ENCODE data around the gene MRPS14. TPM values are rescaled to one million over a fixed set of nuclear protein-coding genes. Genes with fewer than 3 reads are reported as not detected.
"Not testable (repeated sequence)": the region's sequence is repeated elsewhere in the genome, so short reads cannot be mapped to it uniquely, and the experiment has no call there.

The MRPS14 gene
- 10 to 100 TPM; 22.2 to 37.8 (median 32.5) TPM for total RNA-seq

GRCh38 chr1:175023043-175023921 is at the start of gene MRPS14:
Gene MRPS14, minus strand, starts transcription at chr1:175023425. Its CDS starts 17 bp downstream, at chr1:175023408.
- peak within 1 kb of the TSS; percentile 82 to 90 for H3K27ac ChIP-seq
- in situ Hi-C loops (cut with MboI; ENCODE audit: low pct_unique_long_range_greater_than_20kb in 2 of 9, low sequenced_read_pairs in 9 of 9, unreplicated experiment in 9 of 9) = no loop called here
- H3K4me1 ChIP-seq (replicated peaks in 1 of 2) = peaks cover 7 to 8% of the 10 kb centered on the region in 2 donors
- 3 to 48% (median 7%) methylated on average over 3 to 33 of the region's 42 CpGs; no CpG with 5 or more reads in 1 of the 10 experiments for WGBS, 10 experiments
- H3K4me3 ChIP-seq = peak within 1 kb of the TSS; percentile 75 to 91 (median 89)
- peak; percentile 90 to 98 (median 96) for ATAC-seq (replicated peaks in 6 of 8)

- WGBS, 10 experiments = 0 to 67% (median 34%) methylated on average over 1 to 10 of the region's 10 CpGs; no CpG with 5 or more reads in 1 of the 10 experiments
- in situ Hi-C loops (cut with MboI; ENCODE audit: low pct_unique_long_range_greater_than_20kb in 2 of 9, low sequenced_read_pairs in 9 of 9, unreplicated experiment in 9 of 9) = no loop called here
- Histone ChIP-seq H3K4me1 (replicated peaks in 1 of 2) (peaks cover 19 to 20% of the 10 kb centered on the region in 2 donors), H3K4me3 (no peak overlapping the region), H3K27ac (peak overlapping the region; percentile 51 to 76)
- ATAC-seq (replicated peaks in 6 of 8) = peak; percentile 95 to 99 (median 98)
These were observed 49.1 kb upstream of the MRPS14 start for GRCh38 chr1:175072099-175072951.

GRCh38 chr1:175071276-175071943 is 48.2 kb upstream of the MRPS14 start:
- Histone ChIP-seq H3K4me1 (replicated peaks in 1 of 2) (peaks cover 19 to 20% of the 10 kb centered on the region in 2 donors), H3K27ac (peak overlapping the region; percentile 51 to 76), H3K4me3 (no peak overlapping the region)
- ATAC-seq (replicated peaks in 6 of 8) = no peak
- in situ Hi-C loops (cut with MboI; ENCODE audit: low pct_unique_long_range_greater_than_20kb in 2 of 9, low sequenced_read_pairs in 9 of 9, unreplicated experiment in 9 of 9) = no loop called here
- 46 to 100% (median 96%) methylated on average over 1 to 3 of the region's 3 CpGs; no CpG with 5 or more reads in 3 of the 10 experiments for WGBS, 10 experiments

- H3K4me1 ChIP-seq (replicated peaks in 1 of 2) = peaks cover 19 to 20% of the 10 kb centered on the region in 2 donors
- no peak for ATAC-seq (replicated peaks in 6 of 8)
- H3K27ac ChIP-seq = no peak overlapping the region
- no peak overlapping the region for H3K4me3 ChIP-seq
- in situ Hi-C loops (cut with MboI; ENCODE audit: low pct_unique_long_range_greater_than_20kb in 2 of 9, low sequenced_read_pairs in 9 of 9, unreplicated experiment in 9 of 9) = no loop called here
These were observed 47.6 kb upstream of the MRPS14 start for GRCh38 chr1:175070818-175071217.

- H3K27ac ChIP-seq = no peak within 1 kb of the TSS
- in situ Hi-C loops (cut with MboI; ENCODE audit: low pct_unique_long_range_greater_than_20kb in 2 of 9, low sequenced_read_pairs in 9 of 9, unreplicated experiment in 9 of 9) = no loop called here
- no peak within 1 kb of the TSS for H3K4me3 ChIP-seq
- 0 to 84% (median 60%) methylated on average over 1 to 9 of the region's 9 CpGs; no CpG with 5 or more reads in 1 of the 10 experiments for WGBS, 10 experiments
- H3K4me1 ChIP-seq (replicated peaks in 1 of 2) = peaks cover 13 to 15% of the 10 kb centered on the region in 2 donors
- ATAC-seq (replicated peaks in 6 of 8) = no peak
These were observed 44.3 kb upstream of the MRPS14 start, which contains the start of gene TNN for GRCh38 chr1:175067362-175068106. Gene TNN, plus strand, starts transcription at chr1:175067833. Its CDS starts 9,586 bp downstream, at chr1:175077419.

GRCh38 chr1:175062858-175063257 is 39.6 kb upstream of the MRPS14 start:
- in situ Hi-C loops (cut with MboI; ENCODE audit: low pct_unique_long_range_greater_than_20kb in 2 of 9, low sequenced_read_pairs in 9 of 9, unreplicated experiment in 9 of 9) = no loop called here
- 43 to 80% (median 46%) methylated on average over 1 to 2 of the region's 2 CpGs; no CpG with 5 or more reads in 7 of the 10 experiments for WGBS, 10 experiments
- ATAC-seq (replicated peaks in 6 of 8) = no peak
- Histone ChIP-seq H3K27ac (no peak overlapping the region), H3K4me3 (no peak overlapping the region), H3K4me1 (replicated peaks in 1 of 2) (peaks cover 0 to 2% of the 10 kb centered on the region in 2 donors)

- in situ Hi-C loops (cut with MboI; ENCODE audit: low pct_unique_long_range_greater_than_20kb in 2 of 9, low sequenced_read_pairs in 9 of 9, unreplicated experiment in 9 of 9) = no loop called here
- Histone ChIP-seq H3K4me3 (no peak overlapping the region), H3K27ac (no peak overlapping the region), H3K4me1 (replicated peaks in 1 of 2) (peaks cover 0 to 2% of the 10 kb centered on the region in 2 donors)
- WGBS, 10 experiments = 67 to 100% (median 71%) methylated on average over 1 of the region's 1 CpG; no CpG with 5 or more reads in 7 of the 10 experiments
- no peak for ATAC-seq (replicated peaks in 6 of 8)
These were observed 39.1 kb upstream of the MRPS14 start for GRCh38 chr1:175062339-175062738.

- Histone ChIP-seq H3K4me3 (no peak overlapping the region), H3K4me1 (replicated peaks in 1 of 2) (no peaks in the 10 kb centered on the region), H3K27ac (no peak overlapping the region)
- in situ Hi-C loops (cut with MboI; ENCODE audit: low pct_unique_long_range_greater_than_20kb in 2 of 9, low sequenced_read_pairs in 9 of 9, unreplicated experiment in 9 of 9) = no loop called here
- WGBS, 10 experiments = 0 to 90% (median 83%) methylated on average over 1 to 3 of the region's 3 CpGs; no CpG with 5 or more reads in 2 of the 10 experiments
- ATAC-seq (replicated peaks in 6 of 8) = no peak
These were observed 31.5 kb upstream of the MRPS14 start for GRCh38 chr1:175054736-175055135.

- no peak overlapping the region for H3K4me3 ChIP-seq
- no peak for ATAC-seq (replicated peaks in 6 of 8)
- no peak overlapping the region for H3K27ac ChIP-seq
- in situ Hi-C loops (cut with MboI; ENCODE audit: low pct_unique_long_range_greater_than_20kb in 2 of 9, low sequenced_read_pairs in 9 of 9, unreplicated experiment in 9 of 9) = no loop called here
- no peaks in the 10 kb centered on the region for H3K4me1 ChIP-seq (replicated peaks in 1 of 2)
- 17 to 100% (median 88%) methylated on average over 1 to 2 of the region's 2 CpGs; no CpG with 5 or more reads in 5 of the 10 experiments for WGBS, 10 experiments
These were observed 27.8 kb upstream of the MRPS14 start for GRCh38 chr1:175050992-175051391.

- no peak overlapping the region for H3K27ac ChIP-seq
- no peak for ATAC-seq (replicated peaks in 6 of 8)
- no peaks in the 10 kb centered on the region for H3K4me1 ChIP-seq (replicated peaks in 1 of 2)
- in situ Hi-C loops (cut with MboI; ENCODE audit: low pct_unique_long_range_greater_than_20kb in 2 of 9, low sequenced_read_pairs in 9 of 9, unreplicated experiment in 9 of 9) = loop anchor here in 6 of 9 experiments (10.0 to 25.0 kb wide), 6 partner anchors 92 to 1817 kb away; no protein-coding TSS in a partner anchor
- H3K4me3 ChIP-seq = no peak overlapping the region
- WGBS, 10 experiments = 85 to 98% (median 96%) methylated on average over 11 to 30 of the region's 32 CpGs; no CpG with 5 or more reads in 5 of the 10 experiments
These were observed 22.3 kb upstream of the MRPS14 start for GRCh38 chr1:175045519-175045918.

GRCh38 chr1:175045097-175045496 is 21.9 kb upstream of the MRPS14 start:
- Histone ChIP-seq H3K27ac (no peak overlapping the region), H3K4me3 (no peak overlapping the region), H3K4me1 (replicated peaks in 1 of 2) (no peaks in the 10 kb centered on the region)
- 80 to 98% (median 88%) methylated on average over 1 to 15 of the region's 19 CpGs; no CpG with 5 or more reads in 4 of the 10 experiments for WGBS, 10 experiments
- ATAC-seq (replicated peaks in 6 of 8) = no peak
- in situ Hi-C loops (cut with MboI; ENCODE audit: low pct_unique_long_range_greater_than_20kb in 2 of 9, low sequenced_read_pairs in 9 of 9, unreplicated experiment in 9 of 9) = loop anchor here in 6 of 9 experiments (10.0 to 25.0 kb wide), 6 partner anchors 92 to 1817 kb away; no protein-coding TSS in a partner anchor

GRCh38 chr1:175044591-175044990 is 21.4 kb upstream of the MRPS14 start:
- ATAC-seq (replicated peaks in 6 of 8); H3K4me3 ChIP-seq; H3K4me1 ChIP-seq (replicated peaks in 1 of 2); H3K27ac ChIP-seq: not testable (repeated sequence)
- WGBS, 10 experiments = 71 to 100% (median 94%) methylated on average over 2 to 18 of the region's 18 CpGs
- in situ Hi-C loops (cut with MboI; ENCODE audit: low pct_unique_long_range_greater_than_20kb in 2 of 9, low sequenced_read_pairs in 9 of 9, unreplicated experiment in 9 of 9) = loop anchor here in 6 of 9 experiments (10.0 to 25.0 kb wide), 6 partner anchors 93 to 1818 kb away; no protein-coding TSS in a partner anchor
